HG03558 (cell line): ENCODE measurements around the gene NCKAP5.

Experiments used
- ATAC-seq: cut with Tn5 transposase; IDR thresholded peaks from one replicate; pipeline ENCODE4 v1.9.1; 2021; ENCODE audit warnings: moderate number of reproducible peaks; ENCODE audit not compliant: unreplicated experiment; ENCODE audit errors: extremely low read depth

NCKAP5 gene

GRCh38 chr2:132645722-132646539 lies 922.3 kb downstream of the NCKAP5 start:
- ATAC-seq = no peak

GRCh38 chr2:132645176-132645575 lies 923.1 kb downstream of the NCKAP5 start:
- ATAC-seq = no peak

GRCh38 chr2:132642415-132642814 lies 925.8 kb downstream of the NCKAP5 start:
- no peak for ATAC-seq

GRCh38 chr2:132641819-132642218 lies 926.4 kb downstream of the NCKAP5 start:
- no peak for ATAC-seq

GRCh38 chr2:132640116-132640515 lies 928.1 kb downstream of the NCKAP5 start:
- ATAC-seq = no peak

- no peak for ATAC-seq
Observed at GRCh38 chr2:132638313-132639040, 929.8 kb downstream of the NCKAP5 start.

GRCh38 chr2:132636346-132636745 lies 931.9 kb downstream of the NCKAP5 start:
- no peak for ATAC-seq

- ATAC-seq = no peak
Observed at GRCh38 chr2:132633635-132634034, 934.6 kb downstream of the NCKAP5 start.

GRCh38 chr2:132632000-132632649 lies 936.1 kb downstream of the NCKAP5 start:
- ATAC-seq = no peak

GRCh38 chr2:132627536-132627935 lies 940.7 kb downstream of the NCKAP5 start:
- no peak for ATAC-seq

GRCh38 chr2:132623096-132623839 lies 945.0 kb downstream of the NCKAP5 start:
- no peak for ATAC-seq
